Epithelial cell of proximal tubule (primary cell): ENCODE results near the gene TAF11L6. TPM values are rescaled to one million over a fixed set of nuclear protein-coding genes. Genes with fewer than 3 reads are reported as not detected.
"Not testable (repeated sequence)": the region's sequence is repeated elsewhere in the genome, so short reads cannot be mapped to it uniquely, and the experiment has no call there.

ENCODE experiments used
- DNase-seq: peaks from one replicate; pipeline ENCODE4 v3.0.0-alpha.2; 2011; ENCODE audit warnings: low read depth
- H3K4me3 ChIP-seq: 2 replicates; pipeline ENCODE4 v1.5.1; 2011; ENCODE audit warnings: low read depth, mild to moderate bottlenecking, low read length
- CTCF ChIP-seq: conservative IDR thresholded peaks from 2 replicates; pipeline ENCODE4 v1.5.1; 2012; ENCODE audit warnings: low read depth, mild to moderate bottlenecking, low read length
- total RNA-seq: library from RNA; depleted of rRNA; stranded (reverse); fragments of >200 nt; gene quantifications from 2 replicates; pipeline ENCODE4 v1.2.3, GENCODE V29; 2015

TAF11L6 gene
- total RNA-seq, 1 donor from 2014 or later = not detected

DNA sequence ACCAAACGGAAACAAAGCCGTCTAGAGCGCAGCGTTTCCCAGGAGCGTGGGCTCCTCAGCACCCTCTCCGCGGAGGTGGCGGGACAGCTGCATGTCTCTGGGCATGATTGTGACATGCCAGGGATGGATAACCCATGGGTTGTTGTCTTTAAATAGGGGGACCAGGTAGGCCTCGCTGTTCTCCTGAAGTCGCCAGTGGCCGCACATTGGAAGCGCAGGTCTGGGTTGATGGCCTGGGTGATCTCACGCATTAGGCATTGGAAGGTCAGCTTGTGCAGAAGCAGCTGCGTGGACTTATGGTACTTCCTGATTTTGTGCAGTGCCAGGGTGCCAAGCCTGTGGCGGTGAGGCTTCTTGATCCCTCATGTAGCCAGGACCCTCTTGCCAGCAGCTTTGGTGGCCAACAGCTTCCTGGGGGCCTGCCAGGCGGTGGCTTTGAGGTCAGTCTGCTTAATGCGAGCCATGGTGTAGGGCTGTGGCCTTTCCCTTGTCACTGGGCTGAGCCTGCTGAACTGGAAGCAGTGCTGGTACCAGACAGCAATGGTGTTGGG lies 16.6 kb upstream of the TAF11L6 start:
- no peak overlapping the region for H3K4me3 ChIP-seq
- no peak for DNase-seq
- no peak for TF ChIP-seq CTCF

- not testable (repeated sequence) for DNase-seq, H3K4me3 ChIP-seq
Measured at GRCh38 chr5:17517526-17517925, 10.9 kb upstream of the TAF11L6 start.

- not testable (repeated sequence) for DNase-seq, H3K4me3 ChIP-seq
Measured at GRCh38 chr5:17518067-17518466, 10.4 kb upstream of the TAF11L6 start, which contains the start of gene TAF11L3. Gene TAF11L3 (plus strand): TSS chr5:17518367.

DNA sequence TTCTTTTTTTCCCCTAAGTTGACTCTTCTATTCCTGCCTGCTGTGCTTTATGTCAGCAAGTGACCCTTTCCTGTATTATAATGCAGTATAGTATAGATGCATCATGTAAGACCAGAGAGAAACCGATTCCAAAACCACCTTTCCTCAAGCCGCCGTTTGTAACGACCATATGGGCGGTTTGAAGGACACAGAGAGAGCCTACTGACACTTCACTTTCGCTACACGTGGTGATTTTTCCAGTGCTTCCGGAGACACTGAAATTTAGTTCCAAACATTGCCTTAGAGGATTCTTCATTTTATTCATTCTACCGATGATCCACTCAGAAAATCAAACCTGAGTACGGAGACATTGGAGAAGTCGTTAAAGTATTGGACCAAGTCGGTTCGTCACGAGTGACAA lies 9.0 kb upstream of the TAF11L6 start:
- not testable (repeated sequence) for H3K4me3 ChIP-seq, DNase-seq

- not testable (repeated sequence) for H3K4me3 ChIP-seq, DNase-seq
Measured at GRCh38 chr5:17521501-17521900, 7.0 kb upstream of the TAF11L6 start, which contains the start of gene TAF11L4. Gene TAF11L4 (plus strand): TSS chr5:17521801.

GRCh38 chr5:17524935-17525334 lies 3.5 kb upstream of the TAF11L6 start, which contains the start of gene TAF11L5:
Gene TAF11L5 (plus strand): TSS chr5:17525235.
- DNase-seq, H3K4me3 ChIP-seq: not testable (repeated sequence)

DNA sequence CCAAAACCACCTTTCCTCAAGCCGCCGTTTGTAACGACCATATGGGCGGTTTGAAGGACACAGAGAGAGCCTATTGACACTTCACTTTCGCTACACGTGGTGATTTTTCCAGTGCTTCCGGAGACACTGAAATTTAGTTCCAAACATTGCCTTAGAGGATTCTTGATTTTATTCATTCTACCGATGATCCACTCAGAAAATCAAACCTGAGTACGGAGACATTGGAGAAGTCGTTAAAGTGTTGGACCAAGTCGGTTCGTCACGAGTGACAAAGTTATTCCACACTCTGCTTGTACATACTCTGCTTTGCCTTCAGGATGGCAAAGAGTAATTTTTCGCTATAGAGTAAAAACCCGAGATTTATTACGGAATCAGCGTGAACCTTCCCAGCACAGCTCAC lies 2.0 kb upstream of the TAF11L6 start:
- not testable (repeated sequence) for H3K4me3 ChIP-seq
- peak; percentile 4 for DNase-seq

Other genes starting within 250 kb of the TAF11L6 start
- gene TAF11L2, start 30.4 kb upstream of the TAF11L6 start, total RNA-seq = not detected in 2 replicates
- not detected in 2 replicates for gene TAF11L3, start 10.3 kb upstream of the TAF11L6 start, total RNA-seq
- not detected in 2 replicates for gene TAF11L4, start 6.9 kb upstream of the TAF11L6 start, total RNA-seq
- not detected in 2 replicates for gene TAF11L5, start 3.4 kb upstream of the TAF11L6 start, total RNA-seq
- not detected in 2 replicates for gene TAF11L7, start 57.1 kb downstream of the TAF11L6 start, total RNA-seq
- not detected in 2 replicates for gene TAF11L8, start 62.3 kb downstream of the TAF11L6 start, total RNA-seq
- gene TAF11L9, start 65.7 kb downstream of the TAF11L6 start, total RNA-seq = not detected in 2 replicates
- gene TAF11L10, start 69.2 kb downstream of the TAF11L6 start, total RNA-seq = not detected in 2 replicates
- gene TAF11L11, start 75.5 kb downstream of the TAF11L6 start, total RNA-seq = 1.8 TPM in 1 of 2 replicates, not detected in the other
- gene TAF11L12, start 81.7 kb downstream of the TAF11L6 start, total RNA-seq = not detected in 2 replicates
- not detected in 2 replicates for gene TAF11L13, start 103.4 kb downstream of the TAF11L6 start, total RNA-seq
- gene TAF11L14, start 105.8 kb downstream of the TAF11L6 start, total RNA-seq = not detected in 2 replicates